ENCODE data around the gene LTK.

GRCh38 chr15:41474941-41475340 lies 38.7 kb downstream of the LTK start:
- TF ChIP-seq YY1 (IDR thresholded peaks at IDR 0.05; ENCODE audit: insufficient read depth, insufficient read length) (no peak), SUZ12 (IDR thresholded peaks at IDR 0.05; ENCODE audit: extremely low read depth, insufficient read depth, insufficient read length) (no peak), ZNF274 (IDR thresholded peaks at IDR 0.05; ENCODE audit: low read depth, low read length) (no peak)
